NCI-H524 (cell line): ENCODE results near the gene TMEM258.
A peak's percentile ranks its signal among the peaks of the same experiment; 100 is the strongest.

Experiments used
- DNase-seq, 2 experiments: peaks; one replicate each; lab custom pipeline; 2025; lab: John Stamatoyannopoulos, UW

Gene TMEM258

GRCh38 chr11:61792310-61793082 lies at the start of gene TMEM258, which contains the start of gene FEN1:
Gene TMEM258 (minus strand): TSS chr11:61792599. CDS start chr11:61792558, 41 bp downstream.
Gene FEN1 (plus strand): TSS chr11:61792911. CDS start chr11:61795362, 2,451 bp downstream.
- peak; percentile 75 to 90 for DNase-seq

- no peak for DNase-seq
These were observed 49.5 kb upstream of the TMEM258 start for GRCh38 chr11:61841636-61842527.

- no peak for DNase-seq
These were observed 48.0 kb upstream of the TMEM258 start for GRCh38 chr11:61840371-61840770.

GRCh38 chr11:61839742-61840141 lies 47.3 kb upstream of the TMEM258 start:
- no peak for DNase-seq

- no peak for DNase-seq
These were observed 46.5 kb upstream of the TMEM258 start for GRCh38 chr11:61838921-61839320.

- DNase-seq, result no peak
These were observed 46.1 kb upstream of the TMEM258 start for GRCh38 chr11:61838501-61838900.

- no peak for DNase-seq
These were observed 45.1 kb upstream of the TMEM258 start for GRCh38 chr11:61837411-61838005.

GRCh38 chr11:61836193-61836592 lies 43.8 kb upstream of the TMEM258 start:
- no peak for DNase-seq

DNA sequence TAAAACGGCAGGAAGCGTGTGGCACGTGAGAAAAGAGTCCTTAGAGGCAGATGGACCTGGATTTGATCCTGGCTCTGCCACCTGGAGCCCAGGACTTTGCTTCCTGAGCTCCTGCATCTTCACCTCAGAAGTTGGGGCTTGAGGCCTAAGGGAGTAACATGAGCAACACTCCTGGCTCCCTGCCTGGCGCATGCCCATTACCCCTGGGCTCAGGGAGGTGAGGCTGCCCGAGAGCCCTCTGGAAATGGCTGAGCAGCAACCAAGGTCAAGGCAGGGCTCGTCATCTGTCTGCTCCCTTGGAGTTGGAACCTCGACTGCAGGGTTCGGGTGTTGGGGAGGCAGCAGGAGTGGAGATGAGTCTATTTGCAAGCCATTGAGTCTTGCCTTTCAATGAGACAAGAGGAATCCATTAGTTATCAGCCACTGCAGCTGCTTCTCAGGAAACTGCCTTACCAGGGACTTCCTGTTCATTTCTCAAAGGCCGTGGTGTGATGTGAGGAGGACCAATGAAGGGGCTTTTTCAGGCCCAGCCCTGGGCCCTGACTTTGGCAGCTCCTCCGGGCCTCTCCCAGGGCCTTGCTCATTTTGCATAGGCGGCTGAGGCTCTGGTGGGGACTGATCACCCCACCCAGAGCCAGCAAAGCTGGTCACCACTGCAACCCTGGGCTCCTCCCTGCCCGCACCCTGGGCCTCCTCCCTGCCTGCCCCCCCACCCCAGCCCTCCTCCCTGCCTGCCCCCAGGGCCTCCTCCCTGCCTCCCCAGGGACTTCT lies 42.1 kb upstream of the TMEM258 start:
- DNase-seq, result peak in 1 of 2 experiments; percentile 39

DNA sequence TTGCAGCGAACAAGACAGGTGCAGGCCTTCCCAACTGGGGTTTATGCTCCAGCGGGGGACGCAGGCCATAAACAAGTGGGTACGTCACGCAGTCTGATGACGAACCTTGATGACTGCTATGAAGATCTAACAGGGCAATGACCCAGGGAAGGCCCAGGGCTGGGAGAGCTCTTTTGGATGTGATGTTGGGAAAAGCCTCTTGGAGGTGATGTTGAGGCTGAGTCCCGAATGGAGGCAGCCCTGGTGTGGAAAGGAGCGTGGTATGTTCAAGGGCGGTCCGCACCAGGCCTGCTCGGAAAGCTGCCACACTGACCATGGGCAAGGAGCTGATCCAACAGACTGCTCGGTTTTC lies 41.5 kb upstream of the TMEM258 start:
- no peak for DNase-seq

DNA sequence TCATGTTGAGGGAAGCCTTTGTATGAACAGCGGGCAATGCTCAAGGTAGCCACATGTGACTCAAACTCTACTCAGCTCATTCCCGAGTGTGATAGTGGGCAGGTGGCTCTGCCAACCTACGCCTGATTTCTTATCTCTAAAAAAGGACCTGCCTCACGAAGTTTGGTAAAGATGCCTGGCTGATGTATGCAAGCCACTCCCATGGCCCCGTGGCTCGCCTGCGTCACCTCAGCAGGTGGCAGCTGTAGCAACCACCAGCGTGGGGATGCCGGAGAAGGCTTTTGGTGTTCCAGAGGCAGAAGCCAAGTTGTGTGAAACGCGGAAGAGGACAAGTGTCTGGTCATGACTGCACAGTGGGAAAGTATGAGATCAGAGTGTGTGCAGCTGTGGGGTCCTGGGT lies 41.1 kb upstream of the TMEM258 start:
- no peak for DNase-seq

DNA sequence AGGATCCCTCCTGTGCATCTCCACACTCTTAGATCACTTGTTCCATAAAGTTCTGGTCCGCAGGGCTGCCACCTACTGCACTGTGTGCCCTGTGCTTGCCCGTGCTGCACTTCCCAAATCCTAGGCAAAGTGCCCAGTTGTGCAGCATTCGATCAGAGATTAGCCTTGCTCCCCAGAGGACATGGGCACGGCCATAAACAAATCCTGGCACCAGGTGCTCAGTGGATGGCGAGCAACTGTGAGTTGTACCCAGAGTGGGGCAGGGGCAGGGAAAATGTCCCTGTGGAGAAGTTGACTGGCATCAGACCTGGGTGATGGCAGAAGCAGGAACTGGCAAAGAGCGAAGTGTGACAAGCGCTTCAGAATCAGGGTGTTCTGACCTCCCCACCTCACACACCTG lies 40.4 kb upstream of the TMEM258 start:
- no peak for DNase-seq

DNA sequence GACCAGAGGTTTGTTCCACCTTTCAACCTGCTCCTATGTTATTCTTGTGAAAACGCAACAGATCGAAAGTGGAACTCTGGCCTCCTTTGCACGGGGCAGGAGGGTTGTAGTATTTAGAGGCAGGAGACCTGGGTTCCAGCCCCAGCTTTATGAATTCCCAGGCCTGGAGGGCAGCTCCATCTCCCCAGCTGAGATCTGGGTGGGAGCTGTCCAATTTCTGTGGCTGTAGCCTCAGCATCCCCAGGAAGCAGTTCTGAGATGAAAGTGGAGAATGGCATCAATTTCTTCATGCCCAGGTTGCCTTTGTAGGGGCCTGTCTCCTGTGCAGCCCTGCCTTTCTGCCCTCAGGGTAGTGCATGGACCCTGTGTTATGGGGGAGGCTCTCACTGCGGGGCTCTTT lies 39.8 kb upstream of the TMEM258 start:
- no peak for DNase-seq

DNA sequence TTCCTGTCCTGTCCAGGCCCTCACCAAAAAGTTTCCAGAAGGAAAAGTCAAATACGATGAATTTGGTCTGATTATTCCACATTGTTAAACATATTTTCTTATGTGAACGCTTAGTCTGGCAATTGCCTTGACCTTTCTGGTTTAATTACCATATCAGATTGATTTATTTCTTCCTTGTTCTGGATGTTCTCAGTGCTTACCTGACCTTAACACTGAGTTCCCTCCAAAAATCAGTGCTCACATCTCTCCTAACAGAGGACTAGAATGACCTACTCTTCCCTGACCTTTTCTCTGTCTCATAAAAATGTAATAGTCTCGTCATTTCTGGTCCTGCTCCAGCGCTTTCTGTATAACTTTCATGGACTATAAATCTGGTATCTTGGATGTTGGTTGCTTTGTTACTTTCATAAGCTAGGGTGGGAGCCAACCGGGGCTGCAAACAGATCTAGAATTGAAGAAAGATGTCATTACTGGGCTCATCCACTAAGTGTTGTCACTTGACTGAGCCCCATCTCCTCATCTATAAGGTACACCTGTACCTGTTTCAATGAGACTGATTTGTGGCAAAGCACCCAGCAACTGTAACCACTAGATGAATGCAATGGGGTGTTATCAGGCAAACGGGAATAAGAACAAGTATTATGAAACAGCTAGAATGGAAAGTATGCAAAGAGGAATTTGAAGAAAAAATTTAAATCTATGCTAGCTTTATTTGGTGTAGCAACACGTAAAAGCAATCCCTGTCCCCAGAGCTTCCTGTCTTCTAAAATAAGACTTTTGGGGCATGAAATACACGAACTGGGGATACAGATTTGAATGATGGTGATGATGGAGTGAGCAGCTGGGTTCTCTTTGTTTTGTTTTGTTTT lies 38.1 kb upstream of the TMEM258 start:
- DNase-seq, result no peak

- DNase-seq, result no peak
These were observed 37.4 kb upstream of the TMEM258 start for GRCh38 chr11:61829806-61830205.

- peak; percentile 16 to 52 for DNase-seq
These were observed 36.4 kb upstream of the TMEM258 start for GRCh38 chr11:61828629-61829407.

GRCh38 chr11:61828379-61828628 lies 35.9 kb upstream of the TMEM258 start:
- DNase-seq, result no peak

- peak; percentile 92 to 98 for DNase-seq
These were observed 35.4 kb upstream of the TMEM258 start, which contains the start of gene FADS2 for GRCh38 chr11:61827571-61828378. Gene FADS2 (plus strand): TSS chr11:61828300. CDS start chr11:61828391, 91 bp downstream.

DNA sequence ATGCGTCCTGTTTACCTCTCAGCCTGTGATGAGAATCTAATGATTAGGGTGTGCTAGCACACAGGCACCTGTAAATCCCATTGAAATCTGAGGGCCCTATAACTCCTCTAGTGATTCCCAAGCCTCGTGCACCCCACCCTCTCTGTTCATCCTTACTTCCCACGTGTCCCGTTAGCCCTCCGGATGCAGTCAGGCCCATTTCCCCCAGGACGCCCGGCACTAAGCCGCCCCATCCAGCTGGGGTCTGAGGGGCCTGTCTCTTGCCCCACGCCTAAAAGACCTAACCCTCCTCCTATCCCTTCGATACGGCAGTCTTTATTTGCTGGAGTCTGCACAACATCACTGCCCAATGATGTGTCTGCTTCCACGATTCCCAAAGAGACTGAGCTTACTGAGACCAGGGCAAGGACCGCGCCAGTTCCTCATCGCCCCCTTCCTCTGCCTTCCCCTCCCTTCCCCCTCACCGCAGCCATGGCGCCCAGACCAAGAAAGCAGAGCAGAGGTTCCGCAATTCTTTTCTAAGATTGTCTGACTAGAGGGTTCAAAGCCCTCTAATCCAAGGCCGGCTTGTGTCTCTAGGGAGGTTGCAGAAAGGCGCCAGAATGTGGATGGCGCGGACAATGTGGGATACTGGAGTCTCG lies 34.7 kb upstream of the TMEM258 start:
- DNase-seq, result peak; percentile 32 to 50
